H1 (cell line): ENCODE measurements around the gene MILR1. TPM values are rescaled to one million over a fixed set of nuclear protein-coding genes. Genes with fewer than 3 reads are reported as not detected.

ENCODE experiments used
- CTCF ChIA-PET: fragments of 300-600 bp; sonication (Branson Sonifier 250); formaldehyde crosslinking; loops from one replicate; lab custom pipeline; 2021; ENCODE audit not compliant: partially characterized antibody; lab: Charles Lee
- POLR2A ChIA-PET: fragments of 300-600 bp; sonication (Branson Sonifier 250); formaldehyde crosslinking; loops from one replicate; lab custom pipeline; 2021; ENCODE audit warnings: inconsistent platforms; ENCODE audit not compliant: partially characterized antibody; lab: Charles Lee
- DNase-seq, 2 experiments: peaks; one replicate each; pipeline versions ENCODE4 v3.0.0 to v3.0.0-alpha.2; 2010 to 2022; ENCODE audit warnings: low spot score in 2 of 2, low read depth in 1 of 2, mixed read lengths in 1 of 2
- FAIRE-seq: peaks from 2 replicates; lab custom pipeline; 2011; peaks lifted over from hg19 to GRCh38; lab: Jason Lieb, UNC
- H2AFZ ChIP-seq: 2 replicates; pipeline ENCODE4 v1.8.1; 2012; ENCODE audit warnings: low read length, inconsistent platforms
- H2AK5ac ChIP-seq: 2 replicates; pipeline ENCODE4 v1.6.1; 2013; ENCODE audit warnings: low read depth, low read length
- H2BK120ac ChIP-seq: replicated peaks from 2 replicates; pipeline ENCODE3; 2013; ENCODE audit warnings: low read depth, low read length, inconsistent platforms
- H2BK12ac ChIP-seq: 2 replicates; pipeline ENCODE4 v1.6.1; 2013; ENCODE audit warnings: low read depth, low read length
- H2BK15ac ChIP-seq: 2 replicates; pipeline ENCODE4 v1.6.1; 2013; ENCODE audit warnings: low read length
- H2BK20ac ChIP-seq: 2 replicates; pipeline ENCODE4 v1.6.1; 2013; ENCODE audit warnings: low read length
- H2BK5ac ChIP-seq: 2 replicates; pipeline ENCODE4 v1.6.1; 2013; ENCODE audit warnings: low read depth, low read length
- H3K14ac ChIP-seq: 2 replicates; pipeline ENCODE4 v1.6.1; 2013; ENCODE audit warnings: inconsistent platforms; ENCODE audit not compliant: insufficient read length
- H3K18ac ChIP-seq: 2 replicates; pipeline ENCODE4 v1.6.1; 2013; ENCODE audit warnings: low read length; ENCODE audit errors: extremely low read depth
- H3K23ac ChIP-seq: 2 replicates; pipeline ENCODE4 v1.6.1; 2013; ENCODE audit warnings: inconsistent platforms; ENCODE audit not compliant: insufficient read length
- H3K23me2 ChIP-seq: 2 replicates; pipeline ENCODE4 v1.6.1; 2013; ENCODE audit warnings: low read depth, low read length
- H3K27ac ChIP-seq: 2 replicates; pipeline ENCODE4 v1.6.1; 2011; ENCODE audit warnings: low read depth, low read length, inconsistent platforms
- H3K27me3 ChIP-seq, 4 experiments: replicated peaks in 1 of 4; 1 replicate in 1 of 4; 2 replicates in 3 of 4; pipeline versions ENCODE4 v1.6.1 to v1.8.1; 2011 to 2013; ENCODE audit warnings: low read length in 3 of 4, mild to moderate bottlenecking in 3 of 4, inconsistent platforms in 2 of 4, mixed read lengths in 2 of 4, moderate library complexity in 1 of 4; ENCODE audit not compliant: control insufficient read depth in 3 of 4, insufficient read depth in 3 of 4; ENCODE audit errors: extremely low read depth in 1 of 4
- H3K36me3 ChIP-seq, 4 experiments: 2 replicates each; pipeline versions ENCODE4 v1.6.1 to v1.8.1; 2011 to 2013; ENCODE audit warnings: mild to moderate bottlenecking in 4 of 4, low read length in 3 of 4, moderate library complexity in 2 of 4, control low read depth in 1 of 4, inconsistent platforms in 1 of 4; ENCODE audit not compliant: insufficient read depth in 4 of 4, control insufficient read depth in 2 of 4
- H3K4ac ChIP-seq: replicated peaks from 2 replicates; pipeline ENCODE3; 2013; ENCODE audit warnings: low read length, low read depth, mixed read lengths, inconsistent platforms; ENCODE audit not compliant: insufficient read length
- H3K4me1 ChIP-seq, 4 experiments: replicated peaks in 1 of 4; 1 replicate in 1 of 4; 2 replicates in 3 of 4; pipeline versions ENCODE4 v1.6.1 to v1.8.1; 2011 to 2013; ENCODE audit warnings: low read length in 3 of 4, inconsistent platforms in 2 of 4, mixed read lengths in 1 of 4; ENCODE audit not compliant: insufficient read depth in 4 of 4, control insufficient read depth in 3 of 4
- H3K4me2 ChIP-seq, 2 experiments: 2 replicates each; pipeline versions ENCODE4 v1.6.1 to v1.8.1; 2011 to 2013; ENCODE audit warnings: low read depth in 2 of 2, low read length in 2 of 2, control low read depth in 1 of 2, inconsistent platforms in 1 of 2, mild to moderate bottlenecking in 1 of 2; ENCODE audit not compliant: insufficient read depth in 1 of 2
- H3K4me3 ChIP-seq, 4 experiments: fragments of 200-600, 300-600 bp in 1 of 4; sonication (generic), shearing (Covaris generic), sonication (Bioruptor Twin) in 1 of 4; 2 replicates each; pipeline versions ENCODE4 v1.5.1 to v1.8.1; 2011 to 2016; ENCODE audit warnings: low read length in 4 of 4, low read depth in 3 of 4, control low read depth in 2 of 4, inconsistent platforms in 2 of 4, mild to moderate bottlenecking in 2 of 4, mixed read lengths in 1 of 4, moderate library complexity in 1 of 4; ENCODE audit not compliant: insufficient read depth in 2 of 4; ENCODE audit errors: extremely low read depth in 1 of 4
- H3K56ac ChIP-seq: replicated peaks from 2 replicates; pipeline ENCODE3; 2013; ENCODE audit warnings: low read depth, mild to moderate bottlenecking, mixed read lengths, low read length, inconsistent platforms; ENCODE audit not compliant: insufficient read length
- H3K79me1 ChIP-seq: 2 replicates; pipeline ENCODE4 v1.6.1; 2013; ENCODE audit warnings: low read depth, low read length, control low read depth
- H3K79me2 ChIP-seq, 2 experiments: 2 replicates each; pipeline versions ENCODE4 v1.6.1 to v1.8.1; 2012 to 2013; ENCODE audit warnings: low read length in 2 of 2, mild to moderate bottlenecking in 2 of 2, inconsistent platforms in 1 of 2; ENCODE audit not compliant: insufficient read depth in 2 of 2, control insufficient read depth in 1 of 2
- H3K9ac ChIP-seq, 4 experiments: replicated peaks in 1 of 4; 1 replicate in 1 of 4; 2 replicates in 3 of 4; pipeline versions ENCODE4 v1.6.1 to v1.8.1; 2011 to 2013; ENCODE audit warnings: low read depth in 3 of 4, low read length in 3 of 4, control low read depth in 2 of 4, mild to moderate bottlenecking in 2 of 4, moderate library complexity in 2 of 4, inconsistent platforms in 1 of 4; ENCODE audit errors: extremely low read depth in 1 of 4
- H3K9me3 ChIP-seq, 2 experiments: 2 replicates each; pipeline versions ENCODE4 v1.6.1 to v1.8.1; 2012 to 2013; ENCODE audit warnings: mild to moderate bottlenecking in 2 of 2, moderate library complexity in 2 of 2, control low read depth in 1 of 2, inconsistent platforms in 1 of 2, low read depth in 1 of 2, low read length in 1 of 2, mixed read lengths in 1 of 2; ENCODE audit not compliant: insufficient read depth in 2 of 2
- H4K20me1 ChIP-seq, 2 experiments: replicated peaks in 1 of 2; 2 replicates each; pipeline versions ENCODE3 to v1.8.1; 2011 to 2013; ENCODE audit warnings: inconsistent platforms in 2 of 2, low read length in 2 of 2, mild to moderate bottlenecking in 1 of 2; ENCODE audit not compliant: insufficient read depth in 2 of 2, control insufficient read depth in 1 of 2
- H4K5ac ChIP-seq: 2 replicates; pipeline ENCODE4 v1.6.1; 2013; ENCODE audit warnings: low read length, low read depth, mixed read lengths, inconsistent platforms; ENCODE audit not compliant: insufficient read length
- H4K8ac ChIP-seq: 2 replicates; pipeline ENCODE4 v1.8.0; 2013; ENCODE audit warnings: mild to moderate bottlenecking, moderate library complexity, low read length, inconsistent platforms; ENCODE audit not compliant: insufficient read depth; ENCODE audit errors: extremely low read depth
- H4K91ac ChIP-seq: replicated peaks from 2 replicates; pipeline ENCODE3; 2013; ENCODE audit warnings: low read length, mixed read lengths, inconsistent platforms; ENCODE audit not compliant: insufficient read length
- CBX8 ChIP-seq: fragments of 300-800, 300-1000 bp; sonication (generic); IDR thresholded peaks from 2 replicates; pipeline ENCODE4 v1.7.1; 2016; ENCODE audit warnings: low read depth, low read length, borderline replicate concordance
- EZH2 ChIP-seq: fragments of 200-600 bp; sonication (generic); IDR thresholded peaks from 2 replicates; pipeline ENCODE4 v1.7.1; 2012; ENCODE audit warnings: low read depth, mild to moderate bottlenecking, moderate library complexity, low read length, inconsistent platforms; ENCODE audit not compliant: severe bottlenecking
- GABPA ChIP-seq: IDR thresholded peaks from 2 replicates; pipeline ENCODE4 v1.6.1; 2011; ENCODE audit warnings: mild to moderate bottlenecking, low read length, moderate library complexity, borderline replicate concordance; ENCODE audit not compliant: insufficient read depth
- GTF2F1 ChIP-seq: IDR thresholded peaks from 2 replicates; pipeline ENCODE4 v1.6.1; 2012; ENCODE audit warnings: low read depth, low read length, improper control_type of control experiment, borderline replicate concordance
- JUND ChIP-seq: IDR thresholded peaks from 2 replicates; pipeline ENCODE4 v1.6.1; 2011; ENCODE audit warnings: mild to moderate bottlenecking, improper control_type of control experiment, low read length
- NRF1 ChIP-seq: IDR thresholded peaks from 2 replicates; pipeline ENCODE4 v1.6.1; 2011; ENCODE audit warnings: mild to moderate bottlenecking, low read depth, low read length, improper control_type of control experiment
- POLR2A ChIP-seq, 2 experiments: IDR thresholded peaks; 1 replicate in 1 of 2; 2 replicates in 1 of 2; pipeline ENCODE4 v1.6.1; 2011; ENCODE audit warnings: low read depth in 2 of 2, low read length in 2 of 2, mild to moderate bottlenecking in 2 of 2; ENCODE audit errors: control extremely low read depth in 1 of 2
- RFX5 ChIP-seq: IDR thresholded peaks from 2 replicates; pipeline ENCODE4 v1.6.1; 2011; ENCODE audit warnings: low read depth, low read length, improper control_type of control experiment, borderline replicate concordance
- SIN3A ChIP-seq, 2 experiments: IDR thresholded peaks in 1 of 2; conservative IDR thresholded peaks in 1 of 2; 2 replicates each; pipeline ENCODE4 v1.6.1; 2011 to 2012; ENCODE audit warnings: low read length in 2 of 2, improper control_type of control experiment in 1 of 2, low read depth in 1 of 2, mild to moderate bottlenecking in 1 of 2
- TAF7 ChIP-seq: optimal IDR thresholded peaks from 2 replicates; pipeline ENCODE3; 2011; ENCODE audit warnings: low read depth, mild to moderate bottlenecking, inconsistent platforms, low read length, moderate library complexity, borderline replicate concordance
- WGBS, 2 experiments: shearing (Covaris generic) in 1 of 2; methylation state at CpG; one replicate each; pipeline versions ENCODE4 v1.1.6 to v1.1.7; 2013 to 2015; ENCODE audit warnings: low lambda C conversion rate in 2 of 2, mixed read lengths in 2 of 2, inconsistent platforms in 1 of 2, low coverage in 1 of 2, missing lambda C conversion rate in 1 of 2; ENCODE audit not compliant: insufficient replicate concordance in 2 of 2, insufficient coverage in 1 of 2, insufficient read length in 1 of 2; ENCODE audit errors: extremely low coverage in 1 of 2, missing lambda C conversion rate in 1 of 2; 5-methylcytosine and 5-hydroxymethylcytosine counted together
- polyA plus RNA-seq, 7 experiments: library from polyadenylated mRNA; depleted of rRNA in 3 of 7; stranded (reverse) in 5 of 7; unstranded in 2 of 7; fragments of >200 nt in 5 of 7; fragments of 200-250 nt in 2 of 7; gene quantifications; 1 replicate in 5 of 7; 2 replicates in 1 of 7; 4 replicates in 1 of 7; pipeline versions ENCODE4 v1.2.1 to v1.2.3, GENCODE V29; 2011 to 2013; ENCODE audit warnings: missing spikeins in 2 of 7, mixed read lengths in 2 of 7
- total RNA-seq: library from RNA; stranded (reverse); fragmentation: NEBNext Ultra II Directional; extraction: Animal tissue kit (Norgen Biotek cat#: 25700); gene quantifications from 2 replicates; pipeline ENCODE4 v1.2.1, GENCODE V29; 2021

The MILR1 gene
- total and polyA plus RNA-seq, 2 of the 8 experiments (the other 6 are each of a cell fraction or from before 2014, with no cell fraction given): not detected

GRCh38 chr17:64496348-64496785 lies 47.5 kb downstream of the MILR1 start:
- H2AFZ ChIP-seq: peak overlapping the region; percentile 87
- no peak overlapping the region for H4K8ac ChIP-seq
- H3K23me2 ChIP-seq: peaks cover 6% of the 10 kb centered on the region
- peaks cover 21 to 58% (median 37%) of the 10 kb centered on the region in 4 experiments for H3K36me3 ChIP-seq
- no peak overlapping the region for H3K56ac ChIP-seq
- H3K79me2 ChIP-seq: peaks cover 10 to 48% of the 10 kb centered on the region in 2 experiments
- no peak overlapping the region for H2AK5ac ChIP-seq
- H3K4me2 ChIP-seq: peak overlapping the region; percentile 83 to 92
- H4K5ac ChIP-seq: no peak overlapping the region
- H3K14ac ChIP-seq: no peak overlapping the region
- CTCF ChIA-PET: interaction anchor here (1.1 to 4.6 kb wide), 5 partner anchors 10 to 186 kb away, joined by 3 to 29 read pairs (median 6); partner anchors contain the start of genes CEP95 and DDX5
- no peak overlapping the region for H2BK12ac ChIP-seq
- H4K20me1 ChIP-seq: peaks cover 7 to 9% of the 10 kb centered on the region in 2 experiments
- TF ChIP-seq EZH2 (no peak), RFX5 (no peak), GABPA (no peak), TAF7 (no peak), JUND (no peak), NRF1 (no peak), SIN3A (conservative IDR thresholded peaks at IDR 0.05 in 1 of 2, IDR thresholded peaks at IDR 0.05 in 1 of 2; ENCODE audit: low read depth in 1 of 2, low read length in 2 of 2) (peak in 1 of 2 experiments; percentile 66; a peak in 2 of 4 replicates), GTF2F1 (no peak), CBX8 (no peak), POLR2A (IDR thresholded peaks at IDR 0.05; ENCODE audit: control extremely low read depth in 1 of 2, low read depth in 2 of 2, low read length in 2 of 2) (peak in 1 of 2 experiments; percentile 11; a peak in 1 of 3 replicates)
- peak overlapping the region; percentile 67 to 92 (median 80) for H3K4me3 ChIP-seq
- H3K23ac ChIP-seq: no peak overlapping the region
- FAIRE-seq (no peak), DNase-seq (no peak)
- peaks cover 0 to 7% (median 3%) of the 10 kb centered on the region in 4 experiments; a peak in 5 of 7 replicates for H3K4me1 ChIP-seq
- peaks cover 6% of the 10 kb centered on the region for H3K79me1 ChIP-seq
- no peak overlapping the region for H4K91ac ChIP-seq
- no peak overlapping the region for H3K4ac ChIP-seq
- no peak overlapping the region for H3K18ac ChIP-seq
- H3K9ac ChIP-seq: peak overlapping the region in 3 of 4 experiments; percentile 46 to 76 (median 52); a peak in 6 of 7 replicates
- no peak overlapping the region for H2BK20ac ChIP-seq
- no peak overlapping the region for H2BK120ac ChIP-seq
- WGBS, 2 experiments: 8% methylated on average over 20 of the region's 20 CpGs; no CpG with 5 or more reads in 1 of the 2 experiments
- 0 out of 2 replicates have a peak overlapping the region, but pooled peaks have one; percentile 47 for H3K27ac ChIP-seq
- H2BK15ac ChIP-seq: no peak overlapping the region
- peaks cover 0 to 2% of the 10 kb centered on the region in 2 experiments; a peak in 1 of 4 replicates for H3K9me3 ChIP-seq
- POLR2A ChIA-PET: interaction anchor here (1.0 to 11.8 kb wide), 17 partner anchors 8 to 351 kb away, joined by 3 to 320 read pairs (median 6); partner anchors contain the start of genes CEP95, DDX5 and SMURF2
- no peaks in the 10 kb centered on the region for H3K27me3 ChIP-seq
- H2BK5ac ChIP-seq: peak overlapping the region; percentile 72; the same call in 1 of the 2 replicates
